Chondrocyte (in vitro differentiated cells): ENCODE results near the gene FAM120B. TPM values are rescaled to one million over a fixed set of nuclear protein-coding genes. Genes with fewer than 3 reads are reported as not detected.

Experiments used
- DNase-seq: peaks from one replicate; pipeline ENCODE4 v3.0.0; 2021; ENCODE audit warnings: mixed read lengths, low spot score
- H3K27ac Mint-ChIP-seq: one replicate; pipeline ENCODE4 v1.8.0; 2021; ENCODE audit warnings: mild to moderate bottlenecking, moderate library complexity, mixed read lengths; ENCODE audit not compliant: unreplicated experiment
- H3K27me3 Mint-ChIP-seq: 2 replicates; pipeline ENCODE4 v1.8.0; 2021; ENCODE audit warnings: low read depth, mixed read lengths
- H3K36me3 Mint-ChIP-seq: 2 replicates; pipeline ENCODE4 v1.8.0; 2021; ENCODE audit warnings: low read depth, mixed read lengths
- H3K4me1 Mint-ChIP-seq: 2 replicates; pipeline ENCODE4 v1.8.0; 2021; ENCODE audit warnings: low read depth, mild to moderate bottlenecking, mixed read lengths
- H3K4me3 Mint-ChIP-seq: one replicate; pipeline ENCODE4 v1.8.0; 2021; ENCODE audit warnings: mild to moderate bottlenecking, moderate library complexity, mixed read lengths; ENCODE audit not compliant: unreplicated experiment
- H3K9me3 Mint-ChIP-seq: 2 replicates; pipeline ENCODE4 v1.8.0; 2021; ENCODE audit warnings: low read depth, mixed read lengths
- CTCF ChIP-seq: fragments of 200-600 bp; sonication (generic); IDR thresholded peaks from 2 replicates; pipeline ENCODE4 v1.5.0; 2021; ENCODE audit warnings: antibody characterized with exemption, mild to moderate bottlenecking, moderate library complexity
- total RNA-seq: library from RNA; stranded (reverse); gene quantifications from 3 replicates; pipeline ENCODE4 v1.2.1, GENCODE V29; 2021

The FAM120B gene
- total RNA-seq, 1 donor from 2014 or later = 26.8 TPM

- Mint-ChIP-seq H3K27ac (no peak overlapping the region), H3K36me3 (peaks cover 12% of the 10 kb centered on the region), H3K4me1 (no peaks in the 10 kb centered on the region), H3K4me3 (no peak overlapping the region), H3K9me3 (peaks cover 17% of the 10 kb centered on the region), H3K27me3 (no peaks in the 10 kb centered on the region)
- TF ChIP-seq CTCF = no peak
- DNase-seq = no peak
Observed at GRCh38 chr6:170357812-170358211, 51.3 kb downstream of the FAM120B start.

GRCh38 chr6:170358496-170358895 is 51.9 kb downstream of the FAM120B start:
- DNase-seq = no peak
- no peak overlapping the region for H3K4me3 Mint-ChIP-seq
- H3K4me1 Mint-ChIP-seq = no peaks in the 10 kb centered on the region
- peaks cover 13% of the 10 kb centered on the region for H3K36me3 Mint-ChIP-seq
- no peak for TF ChIP-seq CTCF
- H3K27me3 Mint-ChIP-seq = no peaks in the 10 kb centered on the region
- H3K9me3 Mint-ChIP-seq = peaks cover 11% of the 10 kb centered on the region
- no peak overlapping the region for H3K27ac Mint-ChIP-seq

GRCh38 chr6:170360476-170360875 is 53.9 kb downstream of the FAM120B start:
- no peak overlapping the region for H3K27ac Mint-ChIP-seq
- no peaks in the 10 kb centered on the region for H3K27me3 Mint-ChIP-seq
- no peak for TF ChIP-seq CTCF
- H3K36me3 Mint-ChIP-seq = peaks cover 16% of the 10 kb centered on the region
- H3K4me3 Mint-ChIP-seq = no peak overlapping the region
- peaks cover 8% of the 10 kb centered on the region for H3K4me1 Mint-ChIP-seq
- no peaks in the 10 kb centered on the region for H3K9me3 Mint-ChIP-seq
- no peak for DNase-seq

GRCh38 chr6:170361335-170361734 is 54.8 kb downstream of the FAM120B start:
- no peaks in the 10 kb centered on the region for H3K9me3 Mint-ChIP-seq
- no peak overlapping the region for H3K4me3 Mint-ChIP-seq
- no peaks in the 10 kb centered on the region for H3K27me3 Mint-ChIP-seq
- DNase-seq = no peak
- peaks cover 15% of the 10 kb centered on the region for H3K4me1 Mint-ChIP-seq
- no peak for TF ChIP-seq CTCF
- H3K27ac Mint-ChIP-seq = no peak overlapping the region
- peaks cover 16% of the 10 kb centered on the region for H3K36me3 Mint-ChIP-seq

- TF ChIP-seq CTCF = no peak
- Mint-ChIP-seq H3K9me3 (no peaks in the 10 kb centered on the region), H3K4me3 (no peak overlapping the region), H3K4me1 (peaks cover 23% of the 10 kb centered on the region), H3K27ac (no peak overlapping the region), H3K27me3 (no peaks in the 10 kb centered on the region), H3K36me3 (peaks cover 16% of the 10 kb centered on the region)
- no peak for DNase-seq
Observed at GRCh38 chr6:170362121-170362520, 55.6 kb downstream of the FAM120B start.
